ENCODE results near the gene ABHD15. TPM values are rescaled to one million over a fixed set of nuclear protein-coding genes. Genes with fewer than 3 reads are reported as not detected.

Gene ABHD15
- total and polyA plus RNA-seq, 9 of the 15 experiments (the other 6 are each of a cell fraction or from before 2014, with no cell fraction given) = 0.85 to 4.2 (median 2.1) TPM

DNA sequence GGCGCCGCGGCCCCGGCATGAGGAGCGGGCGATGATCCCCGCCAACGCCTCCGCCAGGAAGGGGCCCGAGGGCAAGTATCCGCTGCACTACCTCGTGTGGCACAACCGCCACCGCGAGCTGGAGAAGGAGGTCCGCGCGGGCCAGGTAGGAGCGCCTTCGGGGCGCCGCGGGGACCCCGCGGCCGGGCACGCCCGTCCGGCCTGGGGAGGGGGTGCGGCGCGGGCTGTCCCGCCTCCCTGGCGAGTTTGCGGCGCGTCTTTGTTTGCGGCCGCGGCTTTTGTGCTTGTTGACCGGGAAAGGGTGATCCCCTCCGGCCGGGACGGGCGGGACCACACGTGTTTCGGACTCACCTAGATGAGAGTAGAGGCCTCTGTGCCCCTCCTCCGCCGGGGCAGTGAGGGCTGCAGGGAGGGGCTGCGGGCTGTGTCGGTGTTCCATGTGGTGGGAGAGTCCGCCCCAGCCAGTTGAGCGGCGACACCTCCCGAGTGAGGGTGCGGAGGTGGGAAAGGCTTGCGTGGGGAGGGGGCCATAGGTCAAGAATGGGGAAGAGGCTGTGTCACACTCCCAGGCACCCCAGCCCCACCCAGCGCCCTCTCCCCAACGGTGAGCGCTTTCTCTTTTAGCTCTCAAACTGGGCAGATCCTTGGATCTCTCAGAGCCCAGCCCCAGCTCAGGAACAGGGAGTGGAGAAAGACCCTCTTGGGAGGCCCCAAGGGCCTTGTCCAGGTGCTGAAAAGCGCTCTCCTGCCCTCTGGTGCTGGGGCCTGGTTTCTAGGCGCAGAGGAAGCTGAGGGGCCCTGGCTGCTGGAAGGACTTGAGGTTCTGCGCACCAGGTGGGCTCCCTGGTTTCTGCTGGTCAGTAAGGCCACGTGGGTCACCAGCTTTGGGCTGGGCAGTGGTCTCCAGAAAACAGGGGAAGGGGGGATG is 27.0 kb upstream of the ABHD15 start (continued):
- TF ChIP-seq, protein P1, sequence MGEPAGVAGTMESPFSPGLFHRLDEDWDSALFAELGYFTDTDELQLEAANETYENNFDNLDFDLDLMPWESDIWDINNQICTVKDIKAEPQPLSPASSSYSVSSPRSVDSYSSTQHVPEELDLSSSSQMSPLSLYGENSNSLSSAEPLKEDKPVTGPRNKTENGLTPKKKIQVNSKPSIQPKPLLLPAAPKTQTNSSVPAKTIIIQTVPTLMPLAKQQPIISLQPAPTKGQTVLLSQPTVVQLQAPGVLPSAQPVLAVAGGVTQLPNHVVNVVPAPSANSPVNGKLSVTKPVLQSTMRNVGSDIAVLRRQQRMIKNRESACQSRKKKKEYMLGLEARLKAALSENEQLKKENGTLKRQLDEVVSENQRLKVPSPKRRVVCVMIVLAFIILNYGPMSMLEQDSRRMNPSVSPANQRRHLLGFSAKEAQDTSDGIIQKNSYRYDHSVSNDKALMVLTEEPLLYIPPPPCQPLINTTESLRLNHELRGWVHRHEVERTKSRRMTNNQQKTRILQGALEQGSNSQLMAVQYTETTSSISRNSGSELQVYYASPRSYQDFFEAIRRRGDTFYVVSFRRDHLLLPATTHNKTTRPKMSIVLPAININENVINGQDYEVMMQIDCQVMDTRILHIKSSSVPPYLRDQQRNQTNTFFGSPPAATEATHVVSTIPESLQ (CRISPR knock-in tag; IDR thresholded peaks at IDR 0.05) = no peak
- TF ChIP-seq SP2 (IDR thresholded peaks at IDR 0.05; ENCODE audit: extremely low read depth, low read depth, low read length, poor library complexity, severe bottlenecking) = no peak
- TF ChIP-seq, protein P2, sequence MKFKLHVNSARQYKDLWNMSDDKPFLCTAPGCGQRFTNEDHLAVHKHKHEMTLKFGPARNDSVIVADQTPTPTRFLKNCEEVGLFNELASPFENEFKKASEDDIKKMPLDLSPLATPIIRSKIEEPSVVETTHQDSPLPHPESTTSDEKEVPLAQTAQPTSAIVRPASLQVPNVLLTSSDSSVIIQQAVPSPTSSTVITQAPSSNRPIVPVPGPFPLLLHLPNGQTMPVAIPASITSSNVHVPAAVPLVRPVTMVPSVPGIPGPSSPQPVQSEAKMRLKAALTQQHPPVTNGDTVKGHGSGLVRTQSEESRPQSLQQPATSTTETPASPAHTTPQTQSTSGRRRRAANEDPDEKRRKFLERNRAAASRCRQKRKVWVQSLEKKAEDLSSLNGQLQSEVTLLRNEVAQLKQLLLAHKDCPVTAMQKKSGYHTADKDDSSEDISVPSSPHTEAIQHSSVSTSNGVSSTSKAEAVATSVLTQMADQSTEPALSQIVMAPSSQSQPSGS (CRISPR knock-in tag; IDR thresholded peaks at IDR 0.05) = peak; percentile 61; the same call in 1 of the 2 replicates
- no peak for TF ChIP-seq NCOA2 (IDR thresholded peaks at IDR 0.05; ENCODE audit: partially characterized antibody in 2 of 2)
- no peak for TF ChIP-seq MBD2 (IDR thresholded peaks at IDR 0.05; ENCODE audit: borderline replicate concordance, low read depth)
- TF ChIP-seq, protein P3, sequence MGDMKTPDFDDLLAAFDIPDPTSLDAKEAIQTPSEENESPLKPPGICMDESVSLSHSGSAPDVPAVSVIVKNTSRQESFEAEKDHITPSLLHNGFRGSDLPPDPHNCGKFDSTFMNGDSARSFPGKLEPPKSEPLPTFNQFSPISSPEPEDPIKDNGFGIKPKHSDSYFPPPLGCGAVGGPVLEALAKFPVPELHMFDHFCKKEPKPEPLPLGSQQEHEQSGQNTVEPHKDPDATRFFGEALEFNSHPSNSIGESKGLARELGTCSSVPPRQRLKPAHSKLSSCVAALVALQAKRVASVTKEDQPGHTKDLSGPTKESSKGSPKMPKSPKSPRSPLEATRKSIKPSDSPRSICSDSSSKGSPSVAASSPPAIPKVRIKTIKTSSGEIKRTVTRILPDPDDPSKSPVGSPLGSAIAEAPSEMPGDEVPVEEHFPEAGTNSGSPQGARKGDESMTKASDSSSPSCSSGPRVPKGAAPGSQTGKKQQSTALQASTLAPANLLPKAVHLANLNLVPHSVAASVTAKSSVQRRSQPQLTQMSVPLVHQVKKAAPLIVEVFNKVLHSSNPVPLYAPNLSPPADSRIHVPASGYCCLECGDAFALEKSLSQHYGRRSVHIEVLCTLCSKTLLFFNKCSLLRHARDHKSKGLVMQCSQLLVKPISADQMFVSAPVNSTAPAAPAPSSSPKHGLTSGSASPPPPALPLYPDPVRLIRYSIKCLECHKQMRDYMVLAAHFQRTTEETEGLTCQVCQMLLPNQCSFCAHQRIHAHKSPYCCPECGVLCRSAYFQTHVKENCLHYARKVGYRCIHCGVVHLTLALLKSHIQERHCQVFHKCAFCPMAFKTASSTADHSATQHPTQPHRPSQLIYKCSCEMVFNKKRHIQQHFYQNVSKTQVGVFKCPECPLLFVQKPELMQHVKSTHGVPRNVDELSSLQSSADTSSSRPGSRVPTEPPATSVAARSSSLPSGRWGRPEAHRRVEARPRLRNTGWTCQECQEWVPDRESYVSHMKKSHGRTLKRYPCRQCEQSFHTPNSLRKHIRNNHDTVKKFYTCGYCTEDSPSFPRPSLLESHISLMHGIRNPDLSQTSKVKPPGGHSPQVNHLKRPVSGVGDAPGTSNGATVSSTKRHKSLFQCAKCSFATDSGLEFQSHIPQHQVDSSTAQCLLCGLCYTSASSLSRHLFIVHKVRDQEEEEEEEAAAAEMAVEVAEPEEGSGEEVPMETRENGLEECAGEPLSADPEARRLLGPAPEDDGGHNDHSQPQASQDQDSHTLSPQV (IDR thresholded peaks at IDR 0.05) = no peak
- TF ChIP-seq NFYB (IDR thresholded peaks at IDR 0.05; ENCODE audit: extremely low read depth, insufficient read length) = no peak
- no peak for TF ChIP-seq CBX5 (IDR thresholded peaks at IDR 0.05; ENCODE audit: borderline replicate concordance, low read depth)
- no peak for TF ChIP-seq PYGO2 (tag; IDR thresholded peaks at IDR 0.05)
- no peak for TF ChIP-seq ETS2 (tag; IDR thresholded peaks at IDR 0.05; ENCODE audit: borderline replicate concordance, poor library complexity, severe bottlenecking)
- no peak for TF ChIP-seq CREB3 (tag; conservative IDR thresholded peaks at IDR 0.05; ENCODE audit: low read depth)
- TF ChIP-seq NFIC (IDR thresholded peaks at IDR 0.05) = no peak
- TF ChIP-seq, protein P4, sequence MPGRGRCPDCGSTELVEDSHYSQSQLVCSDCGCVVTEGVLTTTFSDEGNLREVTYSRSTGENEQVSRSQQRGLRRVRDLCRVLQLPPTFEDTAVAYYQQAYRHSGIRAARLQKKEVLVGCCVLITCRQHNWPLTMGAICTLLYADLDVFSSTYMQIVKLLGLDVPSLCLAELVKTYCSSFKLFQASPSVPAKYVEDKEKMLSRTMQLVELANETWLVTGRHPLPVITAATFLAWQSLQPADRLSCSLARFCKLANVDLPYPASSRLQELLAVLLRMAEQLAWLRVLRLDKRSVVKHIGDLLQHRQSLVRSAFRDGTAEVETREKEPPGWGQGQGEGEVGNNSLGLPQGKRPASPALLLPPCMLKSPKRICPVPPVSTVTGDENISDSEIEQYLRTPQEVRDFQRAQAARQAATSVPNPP (IDR thresholded peaks at IDR 0.05; ENCODE audit: borderline replicate concordance, insufficient read depth, insufficient read length) = no peak
